A673 (cell line): ENCODE results near the gene DEGS1.

ENCODE experiments used
- CTCF ChIP-seq: fragments of 300-800, 200-600 bp; sonication (generic); conservative IDR thresholded peaks from 2 replicates; pipeline ENCODE4 v1.5.1; 2017; ENCODE audit warnings: low read depth, mild to moderate bottlenecking, antibody characterized with exemption, low read length, moderate library complexity, mixed read lengths
- EZH2 ChIP-seq: fragments of 200-600 bp; sonication (generic); IDR thresholded peaks from 2 replicates; pipeline ENCODE4 v1.6.1; 2017; ENCODE audit warnings: borderline replicate concordance, low read depth, mild to moderate bottlenecking, mixed read lengths, antibody characterized with exemption, low read length; ENCODE audit not compliant: poor library complexity, severe bottlenecking

DNA sequence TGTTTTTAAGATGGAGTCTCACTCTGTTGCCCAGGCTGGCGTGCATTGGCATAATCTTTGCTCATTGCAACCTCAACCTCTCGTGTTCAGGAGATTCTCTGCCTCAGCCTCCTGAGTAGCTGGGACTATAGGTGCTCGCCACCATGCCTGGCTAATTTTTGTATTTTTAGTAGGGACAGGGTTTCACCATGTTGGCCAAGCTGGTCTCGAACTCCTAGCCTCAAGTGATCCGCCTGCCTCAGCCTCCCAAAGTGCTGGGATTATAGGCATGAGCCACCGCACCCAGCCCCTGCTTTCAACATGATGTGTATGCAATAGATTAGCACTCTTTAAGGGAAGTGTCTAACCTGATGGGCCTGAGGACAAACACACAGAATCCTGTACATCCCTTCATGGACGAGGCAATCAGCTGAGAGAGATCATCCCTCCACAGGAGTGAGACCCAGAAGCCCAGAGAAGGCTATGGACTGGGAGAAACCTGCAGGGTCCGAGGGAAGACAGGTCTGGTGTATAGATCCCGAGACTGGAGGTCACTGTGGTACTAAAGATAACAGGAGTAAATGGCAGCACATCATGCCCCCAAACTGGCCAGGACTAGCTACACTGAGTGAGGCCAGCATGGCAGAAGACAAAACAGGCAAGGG lies 5.6 kb upstream of the DEGS1 start:
- no peak for TF ChIP-seq CTCF
- TF ChIP-seq EZH2: no peak
